ENCODE results near the gene BRSK2.

BRSK2 gene

DNA sequence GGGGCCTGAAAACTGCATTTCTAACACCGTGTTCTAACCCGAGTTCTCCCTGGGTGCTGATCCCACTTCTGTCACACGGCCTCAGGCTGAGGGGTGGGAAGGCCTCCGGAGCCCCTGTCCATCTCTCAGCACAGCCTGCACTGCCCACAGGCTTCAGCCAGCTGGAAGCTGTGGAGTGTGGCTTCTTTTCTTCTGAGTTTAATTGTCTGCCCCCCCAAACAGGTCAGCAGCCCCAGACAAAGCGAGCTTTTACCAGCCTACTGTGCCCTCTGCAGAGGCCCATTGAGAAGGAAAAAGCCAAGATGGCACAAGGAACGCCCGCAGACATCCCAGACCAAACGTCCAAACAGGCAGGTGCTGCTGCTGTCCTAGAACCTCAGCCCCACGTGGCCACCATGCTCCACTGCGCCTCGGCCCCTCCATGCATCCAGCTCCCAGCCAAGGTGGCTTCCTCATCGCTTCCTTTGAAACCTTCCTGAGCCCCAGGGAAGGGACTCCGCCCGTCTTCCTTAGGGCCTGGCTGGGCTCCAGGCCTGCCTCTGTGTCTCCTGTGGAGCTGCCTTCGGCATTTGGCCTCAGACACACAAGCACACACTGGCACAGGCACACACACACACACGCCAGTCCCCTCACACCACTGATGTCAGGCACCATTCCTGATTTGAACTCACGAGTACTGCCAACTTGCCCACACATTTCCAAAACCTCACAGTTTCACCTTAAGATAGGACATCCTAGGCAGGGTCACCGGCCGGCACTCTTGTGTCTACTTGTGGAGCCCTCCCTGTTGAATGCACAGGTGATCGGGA lies 95.2 kb downstream of the BRSK2 start:
- no peak for DNase-seq

DNA sequence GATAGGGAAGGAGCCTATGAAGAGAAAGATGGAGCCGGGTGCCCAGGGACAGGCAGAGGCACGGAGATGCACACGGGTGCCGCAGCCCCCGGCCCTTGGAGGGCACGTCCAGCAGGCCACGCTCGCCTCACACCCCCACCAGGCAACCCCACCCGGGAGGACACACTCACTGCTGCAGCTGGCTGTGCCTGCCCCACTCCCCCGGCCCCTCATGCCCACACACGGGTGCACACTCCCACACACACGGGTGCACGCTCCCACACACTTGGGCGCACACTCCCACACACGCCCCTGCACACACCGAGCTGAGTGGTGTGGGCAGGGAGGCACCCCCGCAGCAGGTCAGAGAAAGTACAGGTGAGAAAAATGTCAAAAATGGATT lies 95.8 kb downstream of the BRSK2 start:
- no peak for DNase-seq

DNA sequence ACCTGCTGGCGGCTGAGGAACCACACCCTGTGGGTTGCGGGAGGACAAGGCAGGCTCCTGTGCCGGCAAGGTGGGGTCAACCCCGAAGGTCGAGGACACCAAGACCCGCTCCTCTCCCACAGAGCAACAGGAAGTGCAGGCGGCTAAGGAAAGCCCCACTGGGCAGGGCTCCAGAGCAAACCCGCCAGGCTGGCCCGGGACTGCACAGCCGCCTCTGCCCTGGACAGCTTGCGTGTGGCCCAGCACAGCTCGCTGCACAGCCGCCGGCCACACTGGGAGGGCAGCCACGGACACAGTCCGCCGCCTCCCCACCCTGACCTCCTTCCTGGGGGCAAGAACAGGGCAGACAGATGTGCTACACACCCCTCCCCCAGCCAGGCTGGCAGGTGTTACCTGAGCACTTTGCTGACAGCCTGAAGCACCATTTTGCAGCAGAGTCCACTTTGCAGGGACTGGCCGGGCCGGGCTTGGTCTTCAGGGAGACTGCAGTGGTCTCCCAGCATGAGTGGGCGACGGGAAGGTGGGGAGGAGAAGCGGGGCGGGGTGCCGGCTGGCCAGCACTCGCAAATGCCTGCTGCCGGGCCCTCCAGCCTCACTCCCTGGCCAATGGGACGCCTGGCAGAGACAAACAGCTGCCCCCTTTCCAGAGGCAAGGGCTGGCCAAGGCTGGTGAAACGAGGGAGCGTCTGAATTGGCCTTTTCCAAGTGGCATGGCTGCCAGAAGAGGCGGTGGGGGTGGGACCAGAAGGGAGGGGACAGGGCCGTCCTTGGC lies 96.5 kb downstream of the BRSK2 start, which contains the start of gene MOB2:
MOB2 (minus strand) TSS at position 726 of the 772 bp plus-strand sequence; CDS start at position 503, 223 bp downstream.
- DNase-seq: no peak

DNA sequence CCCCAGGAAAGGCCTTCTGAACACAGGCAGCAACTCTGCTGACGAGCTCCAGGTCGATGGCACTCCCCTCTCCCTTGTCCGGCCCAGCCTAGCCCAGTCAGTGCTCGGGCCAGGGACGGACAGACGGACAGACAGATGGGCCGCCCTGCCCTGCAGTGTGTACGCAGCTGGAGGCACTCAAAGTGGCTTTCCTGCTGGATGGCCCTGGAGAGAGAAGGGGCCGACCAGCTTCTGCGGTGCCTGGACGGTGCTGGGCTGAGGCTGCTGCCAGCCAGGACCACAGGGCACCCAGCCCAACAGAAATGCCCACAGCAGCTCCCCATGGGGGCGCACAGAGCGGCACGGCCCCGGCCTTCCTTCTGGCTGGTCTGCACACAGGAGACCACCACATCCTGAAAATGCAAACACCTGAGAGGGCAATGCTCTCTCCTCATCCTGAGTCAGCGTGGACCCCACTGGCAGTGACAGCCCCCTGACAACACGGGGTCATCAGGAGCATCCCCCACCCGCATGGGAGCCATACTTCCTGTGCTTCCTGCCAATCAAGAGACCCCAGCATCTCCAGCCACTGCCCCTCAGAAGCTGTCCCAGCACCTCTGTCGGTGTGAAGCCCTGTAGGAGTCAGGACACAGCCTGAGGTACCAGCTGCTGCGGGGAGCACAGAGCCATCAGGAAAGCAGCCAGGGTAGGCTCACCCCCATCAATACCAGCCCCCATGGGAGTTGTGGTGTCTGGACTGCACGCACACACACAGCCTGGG lies 97.5 kb downstream of the BRSK2 start:
- DNase-seq: no peak

DNA sequence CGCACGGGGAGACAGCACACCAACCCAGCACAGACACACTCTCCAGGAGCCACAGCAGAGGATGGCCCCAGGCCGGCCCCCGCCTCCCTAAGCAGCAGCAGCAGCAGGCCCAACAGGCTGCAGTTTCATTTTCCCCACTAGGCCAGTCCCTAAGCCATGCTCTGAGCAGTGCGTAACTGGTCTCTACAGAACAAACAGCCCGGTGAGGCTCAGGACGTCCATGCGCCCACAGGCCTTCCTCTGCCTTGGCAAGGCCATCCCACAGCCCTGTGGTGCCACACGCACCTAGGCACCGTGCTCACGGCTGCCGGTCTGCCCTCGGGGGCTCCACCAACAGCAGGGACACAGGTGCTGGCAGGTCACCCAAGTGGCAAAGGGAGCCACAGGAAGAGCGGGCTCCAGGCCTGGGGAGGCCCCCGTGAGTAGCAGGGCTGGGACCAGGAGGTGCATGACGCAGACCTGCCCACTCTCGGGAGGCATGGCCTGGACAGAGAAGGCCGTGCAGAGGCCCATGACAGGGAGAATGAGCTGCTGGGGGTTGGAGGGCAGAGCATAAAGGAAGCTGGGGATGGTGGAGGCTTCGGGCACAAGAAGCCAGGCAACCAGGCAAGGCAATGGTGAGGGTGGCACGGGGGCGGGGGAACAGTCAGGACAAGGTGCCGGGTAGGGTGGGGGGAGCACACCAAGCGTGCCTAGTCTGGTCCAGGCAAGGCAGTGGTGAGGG lies 98.3 kb downstream of the BRSK2 start:
- no peak for DNase-seq

DNA sequence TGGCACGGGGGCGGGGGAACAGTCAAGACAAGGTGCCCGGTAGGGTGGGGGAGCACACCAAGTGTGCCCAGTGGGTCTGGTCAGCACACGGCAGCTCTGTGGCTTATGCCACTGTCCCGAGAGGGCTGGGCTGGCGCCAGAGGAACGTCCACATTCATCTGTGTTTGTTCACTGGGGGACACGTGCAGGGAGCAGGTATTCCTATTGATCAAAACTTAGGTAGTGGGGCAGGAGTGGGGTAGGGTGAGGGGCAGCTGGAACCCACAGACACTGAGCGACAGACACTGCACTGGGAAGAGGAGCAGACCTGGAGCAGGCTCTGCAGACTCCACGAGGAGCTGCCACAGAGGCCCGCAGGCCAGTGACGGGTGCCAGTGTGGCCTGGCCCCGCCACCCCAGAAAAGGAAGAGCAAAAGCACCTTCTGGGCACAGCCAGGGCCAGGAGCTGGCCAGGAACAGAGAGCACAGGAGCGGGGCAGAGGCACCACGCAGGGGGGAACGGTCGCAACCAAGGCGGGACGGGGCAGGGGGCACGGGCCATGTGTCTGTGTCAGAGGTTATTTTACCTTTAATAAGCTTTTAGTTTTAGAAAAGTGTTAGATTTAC lies 98.9 kb downstream of the BRSK2 start:
- DNase-seq: no peak

DNA sequence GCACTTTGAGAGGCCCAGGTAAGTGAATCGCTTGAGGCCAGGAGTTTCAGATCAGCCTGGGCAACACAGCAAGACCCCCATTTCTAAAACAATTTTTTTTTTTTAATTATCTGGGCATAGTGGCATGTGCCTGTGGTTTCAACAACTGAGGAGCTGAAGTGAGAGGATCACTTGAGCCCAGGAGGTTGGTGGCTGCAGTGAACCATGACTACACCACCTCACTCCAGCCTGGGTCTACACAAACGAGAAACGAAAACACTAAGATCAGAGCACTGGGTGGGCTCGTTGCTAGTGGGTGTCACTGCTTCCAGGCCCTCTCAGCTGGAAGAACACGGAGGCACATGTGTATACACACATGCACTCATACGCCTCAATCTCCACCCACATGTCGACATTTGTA lies 100.9 kb downstream of the BRSK2 start:
- no peak for DNase-seq

DNA sequence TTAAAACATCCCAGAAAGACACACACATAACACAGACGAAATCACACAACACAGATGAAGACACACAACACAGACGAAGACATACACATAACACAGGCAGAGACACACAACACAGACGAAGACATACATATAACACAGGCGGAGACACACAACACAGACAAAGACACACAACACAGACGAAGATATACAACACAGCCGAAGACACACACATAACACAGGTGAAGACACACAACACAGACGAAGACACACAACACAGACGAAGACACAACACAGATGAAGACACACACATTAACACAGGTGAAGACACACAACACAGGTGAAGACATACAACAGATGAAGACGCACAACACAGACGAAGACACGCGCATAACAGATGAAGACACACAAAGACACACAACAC lies 101.6 kb downstream of the BRSK2 start:
- DNase-seq: no peak

DNA sequence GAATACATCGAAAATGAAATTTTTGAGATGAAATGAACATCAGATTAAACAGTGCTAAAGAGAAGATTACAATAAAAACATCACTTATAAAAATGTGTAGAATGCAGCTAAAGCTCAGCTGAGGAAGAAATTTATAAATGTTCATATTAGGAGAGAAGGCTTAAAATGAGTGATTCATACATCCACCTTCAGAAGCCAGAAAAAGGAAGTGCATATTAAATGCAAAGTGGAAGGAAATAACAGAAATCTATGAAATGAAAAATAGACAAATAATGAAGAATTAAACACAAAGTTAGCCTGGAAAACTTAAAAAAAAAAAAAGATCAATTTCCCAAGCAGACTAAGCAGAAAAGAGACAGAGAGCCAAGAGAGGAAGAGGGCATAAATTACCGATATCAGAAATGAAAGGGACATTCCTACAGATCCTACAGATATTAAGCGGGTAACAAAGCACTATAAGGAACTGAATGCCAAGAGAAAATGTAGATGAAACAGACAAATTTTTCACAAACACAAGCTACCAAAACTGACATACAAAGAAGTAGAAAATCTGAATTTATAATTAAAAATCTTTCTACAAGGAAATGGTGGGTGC lies 104.0 kb downstream of the BRSK2 start:
- DNase-seq: no peak

DNA sequence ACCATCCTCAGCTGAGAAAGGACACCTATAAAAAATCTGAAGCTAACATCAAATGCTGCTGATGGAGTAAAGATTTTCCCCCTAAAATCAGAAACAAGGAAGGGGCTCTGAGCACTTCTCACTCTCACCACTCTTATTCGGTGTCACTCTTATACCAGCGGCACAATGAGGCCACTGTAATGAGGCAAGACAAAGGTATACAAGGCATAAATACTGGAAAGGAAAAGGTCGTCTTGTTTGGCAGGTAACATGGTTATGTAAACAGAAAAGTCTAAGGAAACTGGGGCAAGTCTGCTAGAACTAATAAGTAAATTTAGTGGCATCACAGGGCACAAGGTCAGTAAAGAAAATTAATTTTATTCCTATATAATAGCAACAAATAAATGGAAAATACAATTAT lies 104.9 kb downstream of the BRSK2 start:
- no peak for DNase-seq

DNA sequence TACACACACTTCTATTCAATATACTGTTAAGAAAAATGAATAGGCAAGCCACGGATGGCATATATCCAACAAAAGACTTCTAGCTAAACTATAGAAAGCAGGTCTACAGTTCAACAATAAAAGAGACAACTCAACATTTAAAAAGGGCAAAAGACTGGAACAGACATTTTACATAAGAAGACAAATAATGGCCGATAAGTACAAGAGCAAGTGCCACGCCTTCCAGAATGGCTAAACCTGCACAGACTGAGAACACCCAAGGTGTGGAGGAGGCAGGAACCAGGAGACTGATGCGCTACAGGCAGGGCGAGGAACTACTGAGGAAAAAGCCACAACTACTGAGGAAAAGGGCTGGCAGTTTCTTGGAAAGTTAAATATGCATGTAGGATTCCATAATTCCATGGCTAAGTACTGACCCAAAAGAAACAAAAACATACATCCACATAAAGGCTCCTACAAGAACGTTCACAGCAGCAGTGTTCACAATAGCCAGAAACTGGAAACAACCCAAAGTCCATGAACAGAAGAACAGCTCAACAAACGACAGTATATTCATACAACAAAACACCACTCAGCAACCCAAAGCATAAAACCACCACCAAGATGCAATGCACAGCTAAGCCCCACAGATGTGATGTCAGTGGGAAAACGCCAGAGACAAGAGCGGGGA lies 106.5 kb downstream of the BRSK2 start:
- DNase-seq: no peak

DNA sequence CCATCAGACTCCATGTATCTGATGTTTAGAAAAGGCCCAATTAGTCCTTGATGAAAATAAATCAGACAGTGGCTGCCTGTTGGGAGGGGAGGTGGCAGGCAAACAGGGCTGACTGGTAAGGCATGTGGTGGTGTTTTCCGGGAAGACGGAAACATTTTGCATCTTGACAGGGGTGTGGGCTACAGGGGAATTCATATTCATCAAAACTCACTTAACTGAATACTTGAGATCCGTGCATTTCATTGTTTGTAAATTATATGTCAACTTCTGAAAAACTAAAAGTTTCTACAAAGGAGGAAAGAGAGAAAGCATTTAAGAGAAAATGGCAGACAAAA lies 107.0 kb downstream of the BRSK2 start:
- no peak for DNase-seq

DNA sequence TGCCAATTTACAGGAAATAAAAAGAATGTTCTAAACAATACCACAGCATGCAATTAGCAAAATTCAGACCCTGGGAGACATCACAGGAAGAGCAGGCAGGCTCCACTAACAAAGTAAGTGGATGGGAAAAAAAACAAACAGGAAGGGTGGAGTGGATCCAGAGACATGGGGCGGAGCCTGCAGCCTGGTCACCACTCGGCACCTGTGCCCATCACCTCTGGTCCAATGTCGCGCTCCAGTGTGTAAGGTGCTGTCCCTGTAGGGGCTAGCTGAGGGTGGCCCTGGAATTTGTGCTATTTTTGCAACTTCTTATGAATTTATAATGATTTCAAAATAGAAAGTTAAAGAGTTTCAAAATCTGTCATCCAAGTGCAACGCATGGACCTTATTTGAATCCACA lies 107.9 kb downstream of the BRSK2 start:
- DNase-seq: no peak

DNA sequence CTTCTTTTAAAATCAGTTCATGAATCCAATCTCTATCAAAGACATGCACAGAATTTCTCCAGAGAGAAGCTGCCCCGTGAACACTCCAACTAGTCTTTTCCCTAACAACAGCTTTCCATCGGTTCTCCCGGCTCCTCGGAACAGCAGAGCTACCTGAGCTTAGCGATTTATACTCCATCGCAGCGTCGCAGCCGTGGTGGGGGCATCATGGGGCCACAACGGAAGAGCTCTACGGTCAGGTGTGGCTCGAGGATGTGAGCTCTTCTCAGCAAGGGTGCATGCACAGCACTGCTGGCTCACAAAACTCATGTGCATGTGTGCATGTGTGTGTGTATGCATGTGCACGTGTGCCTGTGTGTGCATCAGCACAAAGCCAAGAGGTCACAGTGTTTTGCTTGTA lies 108.5 kb downstream of the BRSK2 start:
- no peak for DNase-seq

DNA sequence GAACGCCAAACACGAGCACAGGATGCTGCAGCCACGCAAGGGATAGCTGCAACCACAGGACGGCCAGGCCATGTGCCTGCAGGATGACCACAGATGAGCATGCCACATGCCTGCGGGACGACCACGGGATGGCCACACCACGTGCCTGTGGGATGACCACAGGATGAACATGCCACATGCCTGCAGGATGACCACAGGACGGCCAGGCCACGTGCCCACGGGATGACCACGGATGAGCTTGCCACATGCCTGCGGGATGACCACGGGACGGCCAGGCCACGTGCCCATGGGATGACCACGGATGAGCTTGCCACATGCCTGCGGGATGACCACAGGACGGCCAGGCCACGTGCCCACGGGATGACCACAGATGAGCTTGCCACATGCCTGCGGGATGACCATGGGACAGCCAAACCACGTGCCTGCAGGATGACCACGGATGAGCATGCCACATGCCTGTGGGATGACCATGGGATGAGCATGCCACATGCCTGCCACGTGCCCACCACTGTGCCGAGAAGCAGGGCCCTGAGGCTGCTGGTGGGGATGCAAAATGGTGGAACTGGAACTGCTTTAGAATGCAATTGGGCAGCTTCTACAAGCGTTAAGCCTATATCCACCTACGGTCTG lies 109.6 kb downstream of the BRSK2 start:
- DNase-seq: no peak

DNA sequence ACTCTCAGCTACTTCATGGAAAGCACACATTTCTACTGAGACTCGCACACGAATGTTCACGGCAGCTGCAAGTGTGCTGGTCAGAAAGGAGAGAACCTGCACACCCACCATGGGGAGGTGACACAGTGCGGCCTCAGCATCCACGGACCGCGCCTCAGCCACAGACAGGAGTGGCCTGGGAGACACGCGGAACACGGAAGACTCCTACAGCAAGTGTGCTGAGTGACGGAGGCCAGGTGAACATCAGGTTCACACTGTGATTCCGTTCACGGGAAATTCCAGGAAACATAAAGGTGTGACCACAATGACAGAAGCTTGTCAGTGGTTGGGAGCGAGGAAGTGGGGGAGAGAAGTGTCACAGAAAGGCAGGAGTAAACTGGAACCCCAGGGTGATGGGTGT lies 110.2 kb downstream of the BRSK2 start:
- DNase-seq: no peak

DNA sequence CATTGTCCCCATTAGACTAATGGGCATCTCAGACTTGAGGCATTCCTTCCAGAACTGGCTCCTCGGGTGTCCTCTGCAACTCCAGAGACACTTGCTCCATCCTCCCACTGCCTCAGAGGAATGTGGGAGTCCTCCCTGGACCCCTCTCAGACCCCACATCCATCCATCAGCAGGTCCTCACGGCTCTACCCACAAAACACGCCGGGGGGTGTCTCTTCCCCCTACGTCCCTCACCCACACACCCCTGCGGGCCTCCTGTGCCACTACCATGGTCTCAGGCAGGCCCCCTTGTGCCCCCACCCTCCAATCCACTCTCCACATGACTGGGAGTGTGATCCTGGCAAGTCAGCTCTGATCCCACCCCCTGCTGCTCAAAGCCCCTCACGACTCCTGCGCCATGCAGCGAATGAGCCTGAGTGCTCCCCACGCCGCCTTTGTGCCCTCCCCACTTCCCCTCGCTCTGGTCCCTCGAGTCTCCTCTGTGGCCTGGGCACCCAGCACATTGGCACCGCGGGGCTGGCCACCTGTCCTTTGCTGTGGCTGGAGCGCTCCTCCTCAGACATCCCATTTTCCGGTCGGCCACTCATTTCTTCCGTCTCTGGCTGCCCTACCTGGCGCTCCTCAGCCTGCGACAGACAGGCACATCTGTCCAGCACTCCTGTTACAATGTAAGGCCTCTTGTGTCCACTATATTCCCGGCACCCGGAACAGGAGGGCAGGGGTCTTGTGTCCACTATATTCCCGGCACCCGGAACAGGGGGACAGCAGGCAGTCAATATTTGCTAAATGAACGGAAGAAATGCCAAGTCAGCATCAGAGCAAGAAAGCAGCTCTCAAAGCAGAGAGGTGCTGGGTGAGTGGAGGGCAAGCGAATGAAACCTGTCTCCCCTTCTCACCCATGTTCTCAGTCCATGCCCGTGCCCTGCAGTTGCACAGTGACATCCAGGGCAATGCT lies 111.0 kb downstream of the BRSK2 start:
- DNase-seq: no peak

DNA sequence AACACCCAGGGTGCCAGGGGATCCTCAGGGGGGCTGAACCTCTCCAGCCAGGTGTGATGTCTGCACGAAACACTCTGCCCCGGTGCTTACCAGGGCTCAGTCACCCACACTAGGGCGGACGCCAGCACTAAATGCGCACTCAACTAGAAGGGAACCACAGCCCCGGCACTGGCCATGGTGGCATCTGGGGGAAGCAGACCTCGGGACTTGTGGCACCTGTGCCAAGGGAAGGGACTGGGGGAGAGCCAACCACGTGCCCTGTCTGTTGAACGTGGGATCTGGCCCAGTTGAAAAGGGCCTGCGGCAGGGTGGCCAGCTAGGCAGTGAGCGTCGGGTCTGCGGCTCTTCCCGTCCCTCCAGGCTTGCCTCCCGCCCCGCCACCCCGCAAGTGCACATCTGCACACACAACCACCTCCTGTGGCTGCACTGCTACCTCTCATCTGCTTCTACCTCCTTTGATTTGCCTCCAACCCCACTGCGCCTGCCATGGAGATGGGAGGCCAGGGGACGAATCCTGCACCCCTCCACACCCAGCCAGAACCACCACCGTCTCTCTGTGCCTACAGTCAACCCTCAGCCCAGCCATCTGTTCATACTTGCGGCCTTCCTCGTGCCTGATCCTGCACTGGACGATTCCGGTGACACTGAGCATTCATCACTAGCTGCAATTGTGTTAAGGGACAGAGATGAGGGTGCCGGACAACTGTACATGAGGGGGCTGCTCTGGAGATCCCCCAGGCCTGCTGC lies 111.9 kb downstream of the BRSK2 start:
- no peak for DNase-seq

Measured in NCI-H510A (cell line).